Lung (tissue), 16 donors: ENCODE results near the gene MRPL42. TPM values are rescaled to one million over a fixed set of nuclear protein-coding genes. Genes with fewer than 3 reads are reported as not detected.

Source experiments
- ATAC-seq: fragments of 200-7000 bp; cut with Tn5 transposase; one replicate; pipeline ENCODE4 v1.9.1; 2020; ENCODE audit warnings: moderate number of reproducible peaks; ENCODE audit not compliant: insufficient read depth, low FRiP score
- DNase-seq, 3 donors: peaks; one replicate each; pipeline ENCODE4 v3.0.0-alpha.2; 2013 to 2017
- H3K27ac ChIP-seq, 2 donors: one replicate each; pipeline ENCODE4 v1.5.1; 2013; ENCODE audit warnings: mild to moderate bottlenecking in 2 of 2, moderate library complexity in 2 of 2, control low read depth in 1 of 2, inconsistent platforms in 1 of 2, low read depth in 1 of 2, low read length in 1 of 2
- H3K27me3 ChIP-seq, 3 donors: one replicate each; pipeline ENCODE4 v1.5.1; 2013; ENCODE audit warnings: low read length in 2 of 3; ENCODE audit not compliant: control insufficient read depth in 3 of 3, insufficient read depth in 3 of 3
- H3K36me3 ChIP-seq, 4 donors: one replicate each; pipeline ENCODE4 v1.5.1; 2013; ENCODE audit warnings: low read length in 4 of 4, mild to moderate bottlenecking in 1 of 4, moderate library complexity in 1 of 4; ENCODE audit not compliant: control insufficient read depth in 4 of 4, insufficient read depth in 4 of 4
- H3K4me1 ChIP-seq, 5 donors: one replicate each; pipeline ENCODE4 v1.5.1; 2013; ENCODE audit warnings: low read length in 5 of 5, mild to moderate bottlenecking in 2 of 5, moderate library complexity in 1 of 5; ENCODE audit not compliant: control insufficient read depth in 5 of 5, insufficient read depth in 5 of 5
- H3K4me3 ChIP-seq: one replicate; pipeline ENCODE4 v1.5.1; 2013; ENCODE audit warnings: mild to moderate bottlenecking, control low read depth, moderate library complexity
- H3K9ac ChIP-seq, 2 donors: one replicate each; pipeline ENCODE4 v1.5.1; 2013; ENCODE audit warnings: low read length in 2 of 2, control low read depth in 1 of 2; ENCODE audit not compliant: insufficient read depth in 1 of 2
- H3K9me3 ChIP-seq, 4 donors: one replicate each; pipeline ENCODE4 v1.5.1; 2013; ENCODE audit warnings: low read length in 3 of 4, mild to moderate bottlenecking in 1 of 4, moderate library complexity in 1 of 4; ENCODE audit not compliant: control insufficient read depth in 4 of 4, insufficient read depth in 3 of 4
- CTCF ChIP-seq: IDR thresholded peaks from 2 replicates; pipeline ENCODE4 v1.5.1; 2012; ENCODE audit warnings: mild to moderate bottlenecking; ENCODE audit errors: control extremely low read depth, extremely low read depth
- WGBS, 2 donors: extraction: QIAGEN DNeasy Blood & Tissue Kit; methylation state at CpG; one replicate each; pipeline ENCODE4 v1.1.7; 2013; 5-methylcytosine and 5-hydroxymethylcytosine counted together
- long read RNA-seq, 5 donors: transcript quantifications; one replicate each; lab custom pipeline, GENCODE V29; 2026
- polyA plus RNA-seq, 2 donors: library from polyadenylated mRNA; stranded (reverse); fragments of 200-250 nt; gene quantifications; one replicate each; pipeline ENCODE4 v1.2.1, GENCODE V29; 2013
- total RNA-seq, 2 donors: library from RNA; depleted of rRNA in 1 of 2; stranded (reverse); fragments of >200 nt in 1 of 2; gene quantifications; one replicate each; pipeline ENCODE4 v1.2.1, GENCODE V29; 2014 to 2021
- donor health status: control.
- donor health status: control.
- donor health status: Bipolar disorder and iron deficiency.
- donor health status: healthy.
- donor health status: DM: yes; HTN: yes; CAD: no.

MRPL42 gene
- total RNA-seq (10 to 100 TPM; 51.6 to 65.7 TPM), polyA plus RNA-seq (10 to 100 TPM; 27.5 to 35.6 TPM)
- long read RNA-seq, donor 1, full-length matches to known transcripts: 21 of 21 reads
- long read RNA-seq, donor 1, partial matches to known transcripts: 0 of 21 reads
- long read RNA-seq, donor 1, other reads (novel, unspliced or antisense): 0 of 21 reads
- long read RNA-seq, donor 2, full-length matches to known transcripts: 5 of 5 reads
- long read RNA-seq, donor 2, partial matches to known transcripts: 0 of 5 reads
- long read RNA-seq, donor 2, other reads (novel, unspliced or antisense): 0 of 5 reads
- long read RNA-seq, donor 3, full-length matches to known transcripts: 13 of 13 reads
- long read RNA-seq, donor 3, partial matches to known transcripts: 0 of 13 reads
- long read RNA-seq, donor 3, other reads (novel, unspliced or antisense): 0 of 13 reads
- long read RNA-seq, donor 4, partial matches to known transcripts: 8 of 11 reads
- long read RNA-seq, donor 4, other reads (novel, unspliced or antisense): 0 of 11 reads
- long read RNA-seq, donor 5, full-length matches to known transcripts: 21 of 21 reads
- long read RNA-seq, donor 5, partial matches to known transcripts: 0 of 21 reads
- long read RNA-seq, donor 5, other reads (novel, unspliced or antisense): 0 of 21 reads

GRCh38 chr12:93467351-93468007 lies at the start of gene MRPL42:
MRPL42 (plus strand) TSS chr12:93467514; CDS start chr12:93469286, 1,772 bp downstream.
- Histone ChIP-seq H3K9me3 (no peaks in the 10 kb centered on the region), H3K4me3 (peak within 1 kb of the TSS; percentile 64), H3K27ac (peak within 1 kb of the TSS; percentile 34 to 83), H3K27me3 (no peaks in the 10 kb centered on the region), H3K9ac (peak within 1 kb of the TSS; percentile 96 to 98), H3K4me1 (peaks cover 2 to 12% (median 5%) of the 10 kb centered on the region in 5 donors), H3K36me3 (peaks cover 0 to 6% (median 4%) of the 10 kb centered on the region in 4 donors)
- peak; percentile 43 for TF ChIP-seq CTCF
- 0 to 1% methylated on average over 36 of the region's 36 CpGs for WGBS, 2 donors
- DNase-seq (peak; percentile 93 to 94 (median 94)), ATAC-seq (peak; percentile 99)

GRCh38 chr12:93417967-93418480 lies 49.3 kb upstream of the MRPL42 start:
- no peaks in the 10 kb centered on the region for H3K27me3 ChIP-seq
- no peak for ATAC-seq
- H3K9me3 ChIP-seq: no peaks in the 10 kb centered on the region
- H3K9ac ChIP-seq: no peak overlapping the region
- H3K36me3 ChIP-seq: no peaks in the 10 kb centered on the region
- H3K27ac ChIP-seq: no peak overlapping the region
- no peak for DNase-seq
- TF ChIP-seq CTCF: no peak
- 94 to 97% methylated on average over 4 of the region's 4 CpGs for WGBS, 2 donors
- peaks cover 4 to 23% (median 19%) of the 10 kb centered on the region in 5 donors for H3K4me1 ChIP-seq
- no peak overlapping the region for H3K4me3 ChIP-seq

- ATAC-seq (no peak), DNase-seq (peak in 2 of 3 donors; percentile 74 to 77)
- TF ChIP-seq CTCF: peak; percentile 43
- no peak overlapping the region for H3K27ac ChIP-seq
- no peak overlapping the region for H3K4me3 ChIP-seq
- H3K36me3 ChIP-seq: no peaks in the 10 kb centered on the region
- no peaks in the 10 kb centered on the region for H3K27me3 ChIP-seq
- WGBS, 2 donors: 37 to 42% methylated on average over 1 of the region's 1 CpG
- no peaks in the 10 kb centered on the region for H3K9me3 ChIP-seq
- H3K9ac ChIP-seq: no peak overlapping the region
- H3K4me1 ChIP-seq: peaks cover 4 to 27% (median 17%) of the 10 kb centered on the region in 5 donors
These were observed 47.8 kb upstream of the MRPL42 start for GRCh38 chr12:93419388-93420034.
